ENCODE measurements around the gene FAAP20. TPM values are rescaled to one million over a fixed set of nuclear protein-coding genes. Genes with fewer than 3 reads are reported as not detected.

FAAP20 gene
- total RNA-seq, 2 donors from 2014 or later: 18.5 to 24.3 TPM

- TF ChIP-seq CTCF (IDR thresholded peaks at IDR 0.05): no peak
- H3K27ac ChIP-seq: peak overlapping the region; percentile 93 to 97
- peaks cover 0 to 51% of the 10 kb centered on the region in 2 donors for H3K4me1 ChIP-seq
Measured at GRCh38 chr1:2189459-2190425, 4.8 kb downstream of the FAAP20 start.

GRCh38 chr1:2188336-2188735, 6.2 kb downstream of the FAAP20 start:
- Histone ChIP-seq H3K36me3 (no peaks in the 10 kb centered on the region), H3K9me3 (no peaks in the 10 kb centered on the region), H3K27ac (no peak overlapping the region), H3K4me3 (no peak overlapping the region), H3K4me1 (peaks cover 0 to 41% of the 10 kb centered on the region in 2 donors), H3K27me3 (no peaks in the 10 kb centered on the region)
- no peak for TF ChIP-seq CTCF (IDR thresholded peaks at IDR 0.05)
- no peak for DNase-seq (ENCODE audit: low spot score)

More at GRCh38 chr1:2189459-2190425, 4.8 kb downstream of the FAAP20 start:
- H3K4me3 ChIP-seq: peak overlapping the region; percentile 55 to 60
- no peaks in the 10 kb centered on the region for H3K9me3 ChIP-seq
- H3K36me3 ChIP-seq: no peaks in the 10 kb centered on the region
- peak; percentile 97 for DNase-seq (ENCODE audit: low spot score)
- H3K27me3 ChIP-seq: no peaks in the 10 kb centered on the region

GRCh38 chr1:2187619-2188018, 7.0 kb downstream of the FAAP20 start:
- H3K27ac ChIP-seq: no peak overlapping the region

GRCh38 chr1:2186901-2187300, 7.7 kb downstream of the FAAP20 start:
- no peaks in the 10 kb centered on the region for H3K36me3 ChIP-seq
- DNase-seq (ENCODE audit: low spot score): no peak
- no peaks in the 10 kb centered on the region for H3K9me3 ChIP-seq
- no peak overlapping the region for H3K4me3 ChIP-seq
- H3K27me3 ChIP-seq: no peaks in the 10 kb centered on the region
- TF ChIP-seq CTCF (IDR thresholded peaks at IDR 0.05): no peak
- H3K4me1 ChIP-seq: peaks cover 0 to 27% of the 10 kb centered on the region in 2 donors
- H3K27ac ChIP-seq: no peak overlapping the region

More at GRCh38 chr1:2187619-2188018, 7.0 kb downstream of the FAAP20 start:
- no peak for TF ChIP-seq CTCF (IDR thresholded peaks at IDR 0.05)
- no peak for DNase-seq (ENCODE audit: low spot score)
- no peaks in the 10 kb centered on the region for H3K27me3 ChIP-seq
- peaks cover 0 to 34% of the 10 kb centered on the region in 2 donors for H3K4me1 ChIP-seq
- H3K36me3 ChIP-seq: no peaks in the 10 kb centered on the region
- H3K4me3 ChIP-seq: no peak overlapping the region
- no peaks in the 10 kb centered on the region for H3K9me3 ChIP-seq

- H3K9me3 ChIP-seq: no peaks in the 10 kb centered on the region
- H3K27me3 ChIP-seq: no peaks in the 10 kb centered on the region
- H3K4me1 ChIP-seq: peaks cover 0 to 20% of the 10 kb centered on the region in 2 donors
- DNase-seq (ENCODE audit: low spot score): no peak
- no peaks in the 10 kb centered on the region for H3K36me3 ChIP-seq
- H3K27ac ChIP-seq: no peak overlapping the region
- no peak overlapping the region for H3K4me3 ChIP-seq
- no peak for TF ChIP-seq CTCF (IDR thresholded peaks at IDR 0.05)
Measured at GRCh38 chr1:2185880-2186855, 8.4 kb downstream of the FAAP20 start.

All from right atrium auricular region (tissue), 2 donors.